HG03432 (cell line): ENCODE results near the gene NR2F2.
"Not testable (repeated sequence)": the region's sequence is repeated elsewhere in the genome, so short reads cannot be mapped to it uniquely, and the experiment has no call there.

ENCODE experiments used
- ATAC-seq: cut with Tn5 transposase; IDR thresholded peaks from one replicate; pipeline ENCODE4 v1.9.1; 2021; ENCODE audit warnings: mild to moderate bottlenecking, moderate library complexity; ENCODE audit not compliant: unreplicated experiment

The NR2F2 gene

DNA sequence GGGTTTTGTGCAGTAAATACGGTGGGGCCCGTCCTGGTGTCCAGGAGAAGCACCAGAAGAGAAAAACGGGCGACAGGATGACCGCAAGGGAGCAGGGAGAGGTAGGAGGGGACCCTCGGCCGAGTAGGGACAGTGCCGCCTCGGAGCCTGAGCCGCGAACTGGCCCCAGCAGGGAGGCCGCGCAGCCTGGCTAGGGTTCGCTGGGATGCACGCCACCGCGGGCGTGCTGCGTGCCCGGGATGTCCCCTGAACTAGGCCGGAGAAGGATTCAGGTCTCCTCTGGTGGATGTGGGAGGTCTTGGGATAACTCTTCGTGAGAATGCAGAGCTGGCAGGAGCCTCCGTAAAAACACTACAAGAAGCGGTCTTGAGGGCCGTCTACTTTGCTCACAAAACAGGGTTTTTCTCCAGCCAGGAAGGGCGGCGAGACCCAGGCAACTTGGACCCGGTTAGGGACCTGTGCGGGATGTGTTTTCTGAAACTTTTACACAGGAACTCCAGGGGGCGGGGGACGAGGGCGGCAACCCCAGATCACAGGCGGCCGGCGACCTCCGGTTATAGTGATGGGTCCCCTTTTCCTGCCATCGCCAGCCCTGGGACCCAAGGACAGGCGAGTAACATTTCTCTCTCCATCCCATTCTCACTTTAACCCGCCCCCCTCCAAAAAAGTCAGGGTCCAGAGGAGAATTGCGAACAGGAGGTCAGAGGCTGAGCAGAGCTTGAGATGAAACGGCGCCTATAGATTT, 35.5 kb downstream of the NR2F2 start:
- ATAC-seq = no peak

- no peak for ATAC-seq
These were observed 36.0 kb downstream of the NR2F2 start for GRCh38 chr15:96366526-96366877.

- ATAC-seq = no peak
These were observed 37.1 kb downstream of the NR2F2 start for GRCh38 chr15:96367311-96368200.

DNA sequence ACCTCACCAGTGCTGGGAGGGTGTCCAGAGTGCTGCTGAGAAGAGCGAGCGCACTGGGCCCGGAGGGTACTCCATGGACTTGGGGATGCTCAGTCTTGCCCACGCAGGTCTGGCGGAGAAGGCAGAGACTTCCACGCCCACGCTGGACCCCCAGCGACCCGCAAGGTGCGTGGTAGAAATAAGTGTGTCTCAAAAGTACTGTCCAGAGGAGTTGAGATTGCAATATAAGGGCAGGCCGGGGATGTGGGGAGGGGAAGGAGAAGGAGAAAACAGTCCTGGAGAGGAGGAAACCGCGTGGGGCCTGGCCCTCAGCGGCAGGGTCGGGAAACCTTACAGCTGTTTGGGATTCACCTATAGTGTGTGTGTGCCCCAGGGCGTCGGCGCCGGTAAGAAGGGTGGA, 38.9 kb downstream of the NR2F2 start:
- no peak for ATAC-seq

DNA sequence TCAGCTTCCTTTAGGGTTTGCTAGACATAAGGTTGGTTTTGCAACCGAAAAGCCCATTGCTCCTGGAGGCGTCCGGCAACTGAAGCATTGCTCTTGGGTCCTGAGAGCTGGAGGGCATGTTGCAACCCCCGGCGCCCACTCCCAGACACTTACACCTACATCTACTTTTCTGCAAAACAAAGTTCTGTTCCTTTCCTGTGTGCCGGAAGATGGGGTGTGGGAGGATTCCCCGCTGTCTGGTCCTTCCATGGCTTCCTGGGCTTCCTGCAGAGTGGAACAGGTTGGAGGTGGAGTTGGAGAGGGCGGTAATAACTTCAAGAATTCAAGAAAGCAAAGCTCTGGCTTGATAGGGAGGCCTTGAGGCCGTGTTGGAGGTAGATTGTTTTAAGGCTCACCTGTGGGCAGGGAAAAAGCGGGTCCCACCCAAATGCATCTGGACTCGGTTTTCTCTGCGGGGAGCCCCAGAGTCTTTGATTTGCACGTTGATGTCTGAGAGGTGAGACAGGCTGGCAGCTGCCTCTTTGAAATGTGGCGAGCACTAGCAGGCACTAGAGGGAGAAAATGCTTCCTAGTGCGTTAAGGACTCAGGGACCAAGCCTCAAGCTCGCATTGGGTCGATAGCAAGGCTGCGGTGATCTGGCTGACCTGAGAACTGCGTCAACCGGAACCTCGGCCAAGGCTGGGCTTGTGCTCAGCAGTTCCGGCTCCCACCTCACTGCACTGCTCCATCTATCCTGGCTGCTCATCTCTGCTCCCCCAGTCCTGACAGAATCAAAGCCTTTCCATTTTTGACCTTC, 39.5 kb downstream of the NR2F2 start:
- ATAC-seq = no peak

- ATAC-seq = peak; percentile 65
These were observed 42.1 kb downstream of the NR2F2 start for GRCh38 chr15:96372554-96372953.

GRCh38 chr15:96374499-96374898, 44.0 kb downstream of the NR2F2 start:
- no peak for ATAC-seq

DNA sequence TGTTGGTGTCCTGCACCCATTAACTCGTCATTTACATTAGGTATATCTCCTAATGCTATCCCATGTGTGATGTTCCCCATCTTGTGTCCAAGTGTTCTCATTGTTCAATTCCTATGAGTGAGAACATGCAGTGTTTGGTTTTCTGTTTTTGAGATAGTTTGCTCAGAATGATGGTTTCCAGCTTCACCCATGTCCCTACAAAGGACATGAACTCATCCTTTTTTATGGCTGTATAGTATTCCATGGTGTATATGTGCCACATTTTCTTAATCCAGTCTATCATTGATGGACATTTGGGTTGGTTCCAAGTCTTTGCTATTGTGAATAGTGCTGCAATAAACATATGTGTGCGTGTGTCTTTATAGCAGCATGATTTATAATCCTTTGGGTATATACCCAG, 49.1 kb downstream of the NR2F2 start:
- ATAC-seq = not testable (repeated sequence)

- ATAC-seq = no peak
These were observed 51.0 kb downstream of the NR2F2 start for GRCh38 chr15:96381463-96381862.

DNA sequence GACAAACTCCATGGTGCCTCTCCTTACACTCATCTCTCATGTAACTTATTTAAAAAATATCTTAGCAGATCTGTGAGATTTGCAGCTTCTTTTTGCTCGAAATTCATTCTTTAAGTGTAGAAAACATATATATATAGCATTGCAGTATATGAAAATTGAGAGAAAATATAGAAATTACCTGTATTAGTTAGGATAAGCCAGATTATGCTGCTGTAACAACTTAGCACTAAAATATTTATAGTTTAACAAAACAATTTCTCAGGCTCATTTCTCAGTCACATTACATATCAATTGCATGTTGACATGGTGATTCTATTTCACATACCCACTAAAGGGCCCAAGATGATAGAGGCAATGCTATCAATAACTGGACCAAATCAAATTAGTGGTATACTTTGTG, 54.7 kb downstream of the NR2F2 start:
- no peak for ATAC-seq

DNA sequence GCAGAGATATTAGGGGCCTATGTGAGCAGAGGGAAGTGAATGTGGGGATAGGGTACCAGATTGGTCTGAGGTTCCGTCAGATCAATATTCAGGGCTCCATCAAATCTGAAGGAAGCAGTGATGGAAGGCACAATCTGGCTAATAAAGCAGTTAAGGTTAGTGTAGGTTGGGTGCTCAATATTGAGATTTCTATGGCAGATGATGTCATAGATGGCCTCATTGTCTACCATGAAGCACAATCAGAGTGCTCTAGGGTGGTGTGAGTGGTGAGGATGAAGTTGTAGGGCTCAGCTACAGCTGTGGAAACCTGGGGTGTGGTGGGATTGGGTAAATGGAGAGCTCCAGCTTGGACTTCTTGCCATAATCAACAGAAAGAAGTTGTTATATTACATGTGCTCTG, 58.2 kb downstream of the NR2F2 start:
- no peak for ATAC-seq
